Right renal cortex interstitium (tissue), 3 donors: ENCODE data around the gene SPTB. TPM values are rescaled to one million over a fixed set of nuclear protein-coding genes. Genes with fewer than 3 reads are reported as not detected.
"Not testable (repeated sequence)": the region's sequence is repeated elsewhere in the genome, so short reads cannot be mapped to it uniquely, and the experiment has no call there.

Source experiments
- DNase-seq, 3 donors: peaks; one replicate each; pipeline ENCODE4 v3.0.0-alpha.2; 2013; ENCODE audit warnings: low read depth in 3 of 3, low spot score in 2 of 3
- polyA plus RNA-seq, 3 donors: library from polyadenylated mRNA; unstranded; fragments of 120-200 nt; gene quantifications; one replicate each; pipeline ENCODE4 v1.2.1, GENCODE V29; 2013; ENCODE audit not compliant: insufficient read length in 3 of 3

The SPTB gene
- polyA plus RNA-seq, 3 donors: 11.0 to 13.2 (median 12.6) TPM

GRCh38 chr14:64825006-64825405 is 54.7 kb downstream of the SPTB start:
- DNase-seq: no peak

DNA sequence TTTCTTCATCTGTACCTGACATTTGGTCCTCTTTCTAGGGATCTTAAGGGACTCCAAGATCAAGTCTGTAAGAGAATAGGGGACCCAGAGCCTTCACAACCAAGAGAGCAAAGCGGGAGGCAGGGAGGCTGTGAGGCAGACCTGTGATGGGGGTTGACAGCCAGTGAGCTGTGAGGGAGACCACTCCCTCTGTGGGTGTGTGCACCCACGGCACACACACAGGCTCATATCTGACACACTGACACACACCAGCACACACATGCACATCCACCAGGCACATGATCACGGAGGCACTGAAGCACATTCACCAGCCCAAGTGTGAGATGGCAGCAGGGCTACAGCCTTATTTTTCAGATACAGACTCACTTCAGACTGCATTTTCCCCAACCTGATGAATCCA is 55.2 kb downstream of the SPTB start:
- no peak for DNase-seq

GRCh38 chr14:64823305-64823861 is 56.3 kb downstream of the SPTB start:
- peak in 1 of 3 donors; percentile 45 for DNase-seq

- no peak for DNase-seq
Measured at GRCh38 chr14:64821651-64822050, 58.1 kb downstream of the SPTB start.

GRCh38 chr14:64818151-64818550 is 61.6 kb downstream of the SPTB start:
- no peak for DNase-seq

DNA sequence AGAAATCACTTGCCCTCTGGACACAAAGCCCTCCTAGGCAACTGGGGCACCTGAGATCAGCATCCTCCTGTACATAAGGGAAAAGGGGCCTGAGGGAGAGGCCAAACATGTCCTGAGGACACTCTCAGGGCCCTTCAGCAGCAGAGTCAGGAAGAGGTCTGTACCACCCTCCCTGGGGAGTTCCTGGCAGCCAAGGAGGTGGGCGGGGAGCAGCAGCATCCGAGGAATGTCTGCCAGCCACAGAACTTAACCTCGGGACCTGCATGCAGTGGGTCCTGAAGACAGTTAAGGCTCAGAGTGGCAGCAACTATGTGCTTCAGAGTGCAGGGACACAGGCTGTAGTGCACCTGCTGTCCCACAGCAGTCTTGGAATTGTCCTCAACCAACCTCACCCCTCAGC is 62.1 kb downstream of the SPTB start:
- no peak for DNase-seq

- DNase-seq: no peak
Measured at GRCh38 chr14:64816221-64816783, 63.4 kb downstream of the SPTB start.

- DNase-seq: no peak
Measured at GRCh38 chr14:64815257-64815656, 64.5 kb downstream of the SPTB start.

- DNase-seq: no peak
Measured at GRCh38 chr14:64812412-64812811, 67.3 kb downstream of the SPTB start.

DNA sequence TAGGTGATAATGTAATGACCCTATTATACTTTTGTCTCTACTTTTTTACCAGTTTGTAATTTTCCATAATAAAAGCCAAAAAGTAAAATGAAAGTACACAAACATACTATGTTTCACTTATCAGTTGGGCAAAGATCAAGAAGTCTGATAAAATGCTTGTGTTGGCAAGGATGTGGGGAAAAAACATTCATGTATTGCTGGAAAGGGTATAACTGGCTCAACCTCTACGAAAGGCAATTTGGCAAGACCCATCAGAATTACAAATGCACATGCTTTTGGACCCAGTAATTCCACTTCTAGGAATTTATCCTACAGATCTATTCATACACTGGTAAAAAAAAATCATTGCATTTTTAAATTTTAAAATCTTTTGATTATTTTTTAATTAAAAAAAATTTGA is 68.0 kb downstream of the SPTB start:
- no peak for DNase-seq

DNA sequence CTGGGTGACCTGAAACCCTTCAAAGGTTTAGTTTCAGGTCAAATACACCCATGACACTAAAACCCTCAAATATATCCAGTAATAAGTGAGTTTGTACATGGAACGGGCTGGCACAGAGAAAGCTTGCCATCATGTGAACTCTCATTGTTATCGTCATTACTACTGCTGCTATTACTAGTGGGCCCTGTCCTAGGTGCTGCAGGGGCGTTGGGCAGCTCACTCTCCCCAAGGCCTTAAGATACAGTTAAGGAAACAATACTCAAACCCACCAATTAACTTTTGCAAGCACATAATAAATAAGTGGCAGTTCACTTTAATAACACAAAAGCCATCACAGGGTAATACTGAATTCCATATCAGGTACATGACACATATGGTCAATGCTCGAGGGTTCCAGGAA is 71.3 kb downstream of the SPTB start:
- no peak for DNase-seq

- DNase-seq: no peak
Measured at GRCh38 chr14:64807551-64807950, 72.2 kb downstream of the SPTB start.

DNA sequence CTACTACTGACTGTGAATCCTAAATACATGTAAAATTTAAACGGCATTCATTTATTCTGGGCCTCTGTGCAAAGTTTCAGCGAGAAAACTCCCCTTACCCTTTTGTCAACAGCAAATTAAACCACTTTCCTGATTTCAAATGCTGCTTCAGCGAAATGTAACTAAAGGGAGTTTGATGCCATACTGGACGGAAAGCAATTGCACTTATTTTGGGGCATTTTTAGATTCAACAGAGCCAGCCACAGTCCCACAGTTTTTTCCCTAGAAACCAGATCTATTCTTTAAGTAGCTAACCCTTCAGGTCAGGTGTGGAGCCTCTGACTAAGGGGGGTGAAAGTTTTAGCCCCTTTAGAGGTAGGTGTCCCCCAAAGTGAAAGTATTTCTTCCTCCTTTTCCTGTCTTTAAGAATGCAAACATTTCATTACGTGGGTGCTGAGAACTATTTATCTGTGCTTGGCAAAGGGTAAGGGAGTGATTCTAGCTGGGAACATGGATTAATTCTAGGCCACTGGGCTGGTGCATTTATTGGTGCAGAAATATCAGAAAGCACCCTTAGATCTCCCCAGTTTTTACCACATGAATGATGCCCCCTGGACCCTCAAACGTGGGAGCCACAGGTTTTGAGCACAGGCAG is 72.7 kb downstream of the SPTB start:
- DNase-seq: no peak

GRCh38 chr14:64806202-64806861 is 73.4 kb downstream of the SPTB start:
- DNase-seq: no peak

DNA sequence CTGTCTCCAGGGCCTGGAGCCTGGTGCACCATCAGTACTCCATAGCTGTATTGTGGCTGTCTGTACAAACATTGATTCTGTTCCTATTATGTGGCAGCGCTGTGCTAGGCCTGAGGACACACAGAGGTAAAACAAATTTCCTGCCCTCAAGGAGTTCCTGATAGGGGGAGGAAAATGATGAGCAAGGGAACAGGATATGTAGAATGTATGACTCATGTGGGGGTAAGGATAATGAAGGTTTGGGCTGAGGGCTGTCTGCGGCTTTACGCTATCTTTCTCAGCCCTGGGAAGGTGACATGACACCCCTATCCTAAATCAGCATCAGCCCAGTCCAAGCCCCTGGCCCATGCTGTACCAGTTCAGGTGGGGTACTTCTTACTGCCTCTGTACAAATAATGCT is 74.1 kb downstream of the SPTB start:
- DNase-seq: not testable (repeated sequence)

DNA sequence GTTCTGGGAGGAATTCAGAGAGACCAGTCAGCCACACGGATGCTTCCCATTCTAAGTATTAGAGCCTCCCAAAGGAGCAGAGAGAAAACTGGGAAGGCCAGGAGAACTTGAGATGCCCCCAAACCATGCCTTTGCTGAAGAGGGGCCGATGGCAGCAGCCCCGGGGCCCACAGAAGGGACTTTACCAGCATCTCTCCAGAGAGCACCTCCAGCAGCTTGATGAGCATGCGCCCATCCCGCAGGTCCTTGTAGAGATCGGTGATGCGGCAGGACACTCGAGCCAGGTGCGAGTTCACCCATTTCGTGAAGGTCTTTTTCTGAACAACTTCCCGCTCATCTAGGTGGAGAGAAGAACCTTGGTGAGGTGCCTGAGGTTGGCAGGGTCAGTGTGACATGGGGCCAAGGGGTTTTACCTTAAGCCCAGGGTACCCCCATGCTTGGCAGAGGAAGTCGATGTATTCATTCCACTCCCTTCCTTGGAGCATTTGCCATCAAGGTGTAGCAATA is 74.9 kb downstream of the SPTB start:
- DNase-seq: no peak

- DNase-seq: no peak
Measured at GRCh38 chr14:64801800-64802199, 77.9 kb downstream of the SPTB start.

DNA sequence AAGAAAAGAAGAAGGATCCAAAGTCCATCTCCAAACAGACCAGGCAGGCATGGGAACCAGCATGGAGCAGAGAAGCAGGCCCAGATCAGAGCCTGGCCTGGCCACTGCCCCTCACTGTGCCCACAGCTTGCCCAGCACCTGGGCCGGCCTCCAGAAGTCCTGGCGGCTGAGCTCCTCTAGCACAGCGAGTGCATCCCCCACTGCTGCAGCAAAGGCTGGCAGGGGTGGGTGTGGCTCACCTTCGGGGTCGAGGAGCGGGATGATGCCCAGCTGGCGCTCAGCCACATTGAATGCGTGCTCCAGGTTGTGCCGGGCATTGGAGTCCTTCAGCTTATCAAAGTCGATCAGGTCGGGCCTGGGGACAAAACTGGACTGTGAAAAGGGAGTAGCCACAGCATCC is 78.7 kb downstream of the SPTB start:
- no peak for DNase-seq

DNA sequence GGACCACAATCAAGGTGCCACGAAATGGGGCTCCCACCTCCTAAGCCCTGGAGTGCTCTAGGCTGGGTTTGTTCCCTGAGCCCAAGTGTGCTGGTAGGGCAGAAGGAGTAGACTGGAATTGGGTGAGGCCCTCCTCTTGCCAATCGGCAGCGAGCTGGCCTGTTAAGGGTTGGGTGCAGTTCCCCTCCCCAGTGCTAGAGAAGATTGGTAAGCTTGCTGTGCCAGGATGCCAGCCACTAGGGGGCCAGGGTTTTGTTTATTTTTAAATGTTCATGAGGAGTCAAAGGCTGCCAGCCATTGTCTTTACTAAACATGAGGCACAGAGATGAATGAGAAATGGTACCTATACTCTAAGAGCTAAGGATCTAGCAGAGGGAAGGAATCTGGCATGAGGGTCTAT is 79.7 kb downstream of the SPTB start:
- DNase-seq: no peak

- no peak for DNase-seq
Measured at GRCh38 chr14:64799555-64799954, 80.2 kb downstream of the SPTB start.

GRCh38 chr14:64796369-64796768 is 83.3 kb downstream of the SPTB start:
- DNase-seq: no peak

DNA sequence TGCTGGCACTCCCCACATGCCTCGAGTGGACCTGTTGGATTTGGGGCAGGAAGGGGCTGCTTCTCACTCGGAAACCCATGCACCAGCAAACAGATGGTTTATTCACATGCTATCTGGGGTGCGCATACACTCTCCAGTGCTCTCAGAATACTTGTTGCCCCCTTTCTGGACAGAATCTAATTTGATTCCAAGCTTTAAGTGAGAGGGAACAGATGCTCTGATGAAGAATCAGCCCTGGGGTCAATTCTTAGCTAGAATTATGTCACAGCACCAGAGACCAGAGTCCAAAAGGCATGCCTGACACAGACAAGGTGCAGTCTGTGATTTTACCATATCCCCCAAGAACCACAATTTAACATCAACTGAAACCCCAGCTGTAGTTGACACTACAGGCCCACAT is 83.8 kb downstream of the SPTB start:
- no peak for DNase-seq
